Smooth muscle cell (in vitro differentiated cells): ENCODE measurements around the gene SCAP. TPM values are rescaled to one million over a fixed set of nuclear protein-coding genes. Genes with fewer than 3 reads are reported as not detected.

Experiments used
- DNase-seq: peaks from one replicate; lab custom pipeline; 2025; ENCODE audit not compliant: unreplicated experiment; lab: John Stamatoyannopoulos, UW
- H2AFZ ChIP-seq: fragments of 200-600 bp; sonication (generic); 2 replicates; pipeline ENCODE4 v1.6.0; 2016; ENCODE audit warnings: antibody characterized with exemption, low read depth, mild to moderate bottlenecking
- H3F3A ChIP-seq: fragments of 200-600 bp; sonication (generic); 2 replicates; pipeline ENCODE4 v1.6.0; 2017; ENCODE audit warnings: antibody characterized with exemption, low read depth
- H3K27ac ChIP-seq: fragments of 200-600 bp; sonication (generic); 2 replicates; pipeline ENCODE4 v1.5.1; 2016; ENCODE audit warnings: low read depth, mild to moderate bottlenecking
- H3K27me3 ChIP-seq: fragments of 200-600 bp; sonication (generic); 2 replicates; pipeline ENCODE4 v1.6.1; 2016; ENCODE audit warnings: low read depth, mild to moderate bottlenecking
- H3K36me3 ChIP-seq: fragments of 200-600 bp; sonication (generic); 2 replicates; pipeline ENCODE4 v1.5.1; 2016; ENCODE audit warnings: low read depth
- H3K4me1 ChIP-seq: fragments of 200-600 bp; sonication (generic); 2 replicates; pipeline ENCODE4 v1.5.1; 2016; ENCODE audit warnings: low read depth
- H3K4me2 ChIP-seq: fragments of 200-600 bp; sonication (generic); 2 replicates; pipeline ENCODE4 v1.6.0; 2016; ENCODE audit warnings: mild to moderate bottlenecking
- H3K4me3 ChIP-seq: fragments of 200-600 bp; sonication (generic); 2 replicates; pipeline ENCODE4 v1.5.1; 2016; ENCODE audit warnings: mild to moderate bottlenecking
- H3K79me2 ChIP-seq: fragments of 200-600 bp; sonication (generic); 2 replicates; pipeline ENCODE4 v1.6.0; 2016; ENCODE audit warnings: low read depth, mild to moderate bottlenecking
- H3K9ac ChIP-seq: fragments of 200-600 bp; sonication (generic); 2 replicates; pipeline ENCODE4 v1.6.0; 2016; ENCODE audit warnings: low read depth
- H3K9me3 ChIP-seq: fragments of 200-600 bp; sonication (generic); replicated peaks from 2 replicates; pipeline ENCODE4 v1.5.1; 2016; ENCODE audit warnings: low read depth
- H4K20me1 ChIP-seq: fragments of 200-600 bp; sonication (generic); 2 replicates; pipeline ENCODE4 v1.6.0; 2016; ENCODE audit warnings: low read depth
- CTCF ChIP-seq: fragments of 200-600 bp; sonication (generic); IDR thresholded peaks from 2 replicates; pipeline ENCODE4 v1.5.1; 2017; ENCODE audit warnings: borderline replicate concordance, mild to moderate bottlenecking, antibody characterized with exemption; ENCODE audit not compliant: insufficient read depth, poor library complexity, severe bottlenecking
- WGBS: methylation state at CpG from one replicate; pipeline ENCODE4 v1.1.7; 2016; ENCODE audit warnings: low lambda C conversion rate; 5-methylcytosine and 5-hydroxymethylcytosine counted together
- polyA plus RNA-seq: library from polyadenylated mRNA; unstranded; fragments of >200 nt; fragmentation: Nextera tagmentation; extraction: Ambion mirVana; gene quantifications from 2 replicates; pipeline ENCODE4 v1.2.1, GENCODE V29; 2016
- total RNA-seq: library from RNA; depleted of rRNA; stranded (reverse); fragments of >200 nt; gene quantifications from 2 replicates; pipeline ENCODE4 v1.2.3, GENCODE V29; 2014

Gene SCAP
- total and polyA plus RNA-seq, 2 experiments from 2014 or later: 29.2 to 31.0 TPM

DNA sequence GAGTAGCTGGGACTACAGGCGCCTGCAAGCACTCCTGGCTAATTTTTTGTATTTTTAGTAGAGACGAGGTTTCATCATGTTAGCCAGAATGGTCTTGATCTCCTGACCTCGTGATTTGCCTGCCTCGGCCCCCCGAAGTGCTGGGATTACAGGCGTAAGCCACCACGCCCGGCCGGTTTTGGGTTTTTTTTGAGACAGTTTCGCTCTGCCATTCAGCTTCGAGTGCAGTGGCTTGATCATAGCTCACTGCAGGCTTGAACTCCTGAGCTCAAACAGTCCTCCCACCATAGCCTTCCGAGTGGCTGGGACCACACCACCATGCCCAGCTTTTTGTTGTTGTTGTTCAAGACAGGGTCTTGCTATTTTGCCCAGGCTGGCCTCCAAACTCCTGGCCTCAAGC, 16.0 kb upstream of the SCAP start:
- Histone ChIP-seq H3K4me1 (no peaks in the 10 kb centered on the region), H3K4me3 (no peak overlapping the region), H3K79me2 (no peaks in the 10 kb centered on the region), H3K4me2 (no peak overlapping the region), H3F3A (no peaks in the 10 kb centered on the region), H3K9ac (no peak overlapping the region), H3K9me3 (no peaks in the 10 kb centered on the region), H3K27me3 (no peaks in the 10 kb centered on the region), H2AFZ (no peak overlapping the region), H3K27ac (no peak overlapping the region), H3K36me3 (no peaks in the 10 kb centered on the region), H4K20me1 (no peaks in the 10 kb centered on the region)
- DNase-seq: no peak
- no peak for TF ChIP-seq CTCF
- whole genome bisulfite sequencing: 83% methylated on average over 12 of the region's 12 CpGs

DNA sequence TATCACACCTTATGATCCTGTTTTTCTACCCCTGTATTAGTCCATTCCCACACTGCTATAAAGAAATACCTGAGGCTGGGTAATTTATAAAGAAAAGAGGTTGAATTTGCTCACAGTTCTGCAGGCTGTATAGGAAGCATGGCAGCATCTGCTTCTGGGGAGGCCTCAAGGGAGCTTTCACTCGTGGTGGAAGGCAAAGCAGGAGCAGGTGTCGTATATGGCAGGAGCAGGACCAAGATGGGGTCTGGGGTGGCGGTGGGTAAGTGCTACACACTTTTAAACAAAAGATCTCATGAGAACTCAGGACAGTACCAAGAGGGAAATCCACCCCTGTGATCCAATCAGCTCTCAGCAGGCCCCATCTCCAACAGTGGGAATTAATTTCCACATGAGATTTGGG, 15.4 kb upstream of the SCAP start:
- Histone ChIP-seq H4K20me1 (no peaks in the 10 kb centered on the region), H3K4me1 (no peaks in the 10 kb centered on the region), H3K36me3 (no peaks in the 10 kb centered on the region), H3K4me3 (no peak overlapping the region), H3K27ac (no peak overlapping the region), H3F3A (no peaks in the 10 kb centered on the region), H3K9me3 (no peaks in the 10 kb centered on the region), H2AFZ (no peak overlapping the region), H3K9ac (no peak overlapping the region), H3K79me2 (no peaks in the 10 kb centered on the region), H3K27me3 (no peaks in the 10 kb centered on the region), H3K4me2 (no peak overlapping the region)
- DNase-seq: no peak
- TF ChIP-seq CTCF: no peak
- 100% methylated on average over 3 of the region's 3 CpGs for WGBS

DNA sequence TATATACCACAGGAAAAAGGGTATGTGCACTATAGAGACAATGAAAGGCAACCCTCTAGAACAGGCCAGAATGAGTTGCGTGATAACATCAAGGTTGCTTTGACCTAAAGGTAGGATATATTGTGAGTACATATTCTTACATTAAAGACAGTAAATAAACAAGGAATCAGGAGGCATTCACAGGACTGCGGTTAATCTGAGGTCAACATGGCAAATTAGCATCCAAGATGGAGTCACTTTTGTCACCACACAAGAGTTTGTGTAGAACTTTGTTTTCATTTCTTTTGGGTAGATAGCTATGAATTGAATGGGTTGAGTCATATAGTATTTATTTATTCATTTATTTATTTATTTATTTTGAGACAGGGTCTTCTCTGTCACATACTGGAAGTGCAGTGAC, 11.5 kb upstream of the SCAP start:
- H3F3A ChIP-seq: no peaks in the 10 kb centered on the region
- H3K27me3 ChIP-seq: no peaks in the 10 kb centered on the region
- no peaks in the 10 kb centered on the region for H3K36me3 ChIP-seq
- H3K9me3 ChIP-seq: no peaks in the 10 kb centered on the region
- DNase-seq: no peak
- H3K4me3 ChIP-seq: no peak overlapping the region
- H3K4me2 ChIP-seq: no peak overlapping the region
- H4K20me1 ChIP-seq: no peaks in the 10 kb centered on the region
- no peak overlapping the region for H3K9ac ChIP-seq
- H3K27ac ChIP-seq: no peak overlapping the region
- H2AFZ ChIP-seq: no peak overlapping the region
- H3K79me2 ChIP-seq: no peaks in the 10 kb centered on the region
- no peak for TF ChIP-seq CTCF
- H3K4me1 ChIP-seq: no peaks in the 10 kb centered on the region
- 97% methylated on average over 2 of the region's 2 CpGs for WGBS

- Histone ChIP-seq H3K4me3 (no peak overlapping the region), H3F3A (no peaks in the 10 kb centered on the region), H3K27ac (no peak overlapping the region), H4K20me1 (no peaks in the 10 kb centered on the region), H3K79me2 (no peaks in the 10 kb centered on the region), H3K9ac (no peak overlapping the region), H3K9me3 (no peaks in the 10 kb centered on the region), H3K4me1 (no peaks in the 10 kb centered on the region), H2AFZ (no peak overlapping the region), H3K27me3 (no peaks in the 10 kb centered on the region), H3K36me3 (no peaks in the 10 kb centered on the region), H3K4me2 (no peak overlapping the region)
- DNase-seq: no peak
- WGBS: 57% methylated on average over 3 of the region's 3 CpGs
- TF ChIP-seq CTCF: no peak
Measured at GRCh38 chr3:47485812-47486211, 10.1 kb upstream of the SCAP start.
